ENCODE data around the gene WFDC10A.
"Not testable (repeated sequence)": the region's sequence is repeated elsewhere in the genome, so short reads cannot be mapped to it uniquely, and the experiment has no call there.

Gene WFDC10A

DNA sequence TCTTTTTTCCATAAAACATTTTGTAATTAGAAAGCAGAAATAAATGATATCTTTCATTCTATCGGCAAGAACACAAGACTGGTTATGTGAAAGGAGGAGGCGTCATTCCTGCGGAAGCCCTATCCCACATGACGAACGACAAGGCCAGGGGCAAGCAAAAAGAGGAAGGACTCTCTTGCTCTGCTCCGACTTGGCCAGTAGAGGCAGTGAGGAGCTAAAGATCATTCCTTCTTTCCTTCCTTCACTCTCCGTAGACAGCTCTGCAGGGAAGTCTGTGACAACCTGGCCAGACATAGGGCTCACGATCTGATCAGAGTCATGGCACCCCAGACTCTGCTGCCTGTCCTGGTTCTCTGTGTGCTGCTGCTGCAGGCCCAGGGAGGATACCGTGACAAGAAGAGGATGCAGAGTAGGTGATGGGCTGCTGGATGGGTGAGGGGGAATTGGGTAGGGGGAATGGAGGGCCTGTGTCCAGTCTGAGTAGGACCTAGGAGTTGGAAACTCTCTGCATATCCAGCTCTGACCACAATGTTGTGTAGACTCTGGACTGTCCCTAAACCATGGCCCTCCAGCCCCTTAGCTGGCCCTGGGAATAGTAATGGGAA, at the start of gene WFDC10A:
Gene WFDC10A, plus strand, starts transcription at position 244 of the 605 bp plus-strand sequence. Its CDS starts 75 bp downstream, at position 319.
- no peak for DNase-seq

DNA sequence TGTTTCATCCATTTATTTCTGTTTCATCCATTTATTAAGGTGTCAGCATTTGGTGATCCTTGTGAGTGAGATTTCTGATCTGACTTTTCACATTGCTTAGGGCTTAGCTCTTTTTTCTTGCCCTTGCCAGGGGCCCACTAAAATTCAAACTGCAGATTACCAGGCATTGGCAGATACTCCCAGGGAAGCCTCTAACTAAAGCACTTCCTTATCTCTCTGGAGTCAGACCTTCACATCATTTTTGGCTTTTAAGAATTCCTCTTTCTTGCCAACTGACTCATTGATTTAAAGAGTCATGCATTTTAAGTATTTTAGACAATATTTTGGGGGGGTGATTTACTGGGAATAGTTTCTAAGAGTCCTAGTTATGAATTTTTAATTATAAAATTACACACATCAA, 47.8 kb upstream of the WFDC10A start:
- no peak for DNase-seq

DNA sequence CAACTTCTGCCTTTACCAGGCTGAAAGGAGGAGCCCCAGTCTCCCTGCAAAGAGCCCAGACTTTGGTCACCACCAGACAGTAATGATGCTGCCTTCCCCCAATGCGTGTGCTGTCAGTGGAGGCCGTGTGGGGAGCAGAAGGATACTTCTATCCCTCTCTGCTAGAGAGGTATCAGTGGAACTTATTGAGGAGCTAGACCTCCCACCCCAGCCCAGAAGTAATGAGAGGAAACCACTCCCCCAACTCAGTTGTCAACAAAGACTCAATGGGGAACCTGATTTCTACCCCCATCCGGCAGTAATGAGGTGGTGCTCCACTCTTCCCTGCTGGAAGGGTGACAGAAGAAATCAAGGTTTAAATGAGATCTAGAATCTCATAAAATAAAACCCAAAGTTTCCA, 46.0 kb upstream of the WFDC10A start:
- DNase-seq = no peak

DNA sequence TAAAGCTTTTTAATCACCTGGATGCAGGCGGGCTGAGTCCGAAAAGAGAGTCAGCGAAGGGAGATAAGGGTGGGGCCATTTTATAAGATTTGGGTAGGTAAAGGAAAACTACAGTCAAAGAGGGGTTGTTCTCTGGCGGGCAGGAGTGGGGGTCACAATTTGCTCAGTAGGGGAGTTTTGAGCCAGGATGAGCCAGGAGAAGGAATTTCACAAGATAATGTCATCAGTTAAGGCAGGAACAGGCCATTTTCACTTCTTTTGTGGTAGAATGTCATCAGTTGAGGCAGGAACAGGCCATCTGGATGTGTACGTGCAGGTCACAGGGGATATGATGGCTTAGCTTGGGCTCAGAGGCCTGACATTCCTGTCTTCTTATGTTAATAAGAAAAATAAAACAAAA, 45.2 kb upstream of the WFDC10A start:
- not testable (repeated sequence) for DNase-seq

DNA sequence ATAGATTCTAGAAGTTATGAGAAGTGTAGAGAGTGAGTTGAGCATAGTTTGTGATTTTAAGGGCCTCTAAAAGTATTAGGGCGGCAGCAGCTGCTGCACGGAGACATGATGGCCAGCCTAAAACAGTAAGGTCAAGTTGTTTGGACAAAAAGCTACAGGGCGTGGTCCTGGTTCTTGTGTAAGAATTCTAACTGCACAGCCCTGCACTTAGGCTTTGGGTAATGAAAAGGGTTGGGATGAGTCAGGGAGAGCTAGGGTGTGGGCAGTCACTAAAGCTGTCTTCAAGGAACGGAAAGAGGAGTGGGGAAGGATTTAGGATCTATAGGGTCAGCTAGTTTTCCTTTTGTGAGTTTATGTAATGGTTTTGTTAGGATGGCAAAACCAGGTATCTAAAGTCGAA, 43.6 kb upstream of the WFDC10A start:
- not testable (repeated sequence) for DNase-seq

DNA sequence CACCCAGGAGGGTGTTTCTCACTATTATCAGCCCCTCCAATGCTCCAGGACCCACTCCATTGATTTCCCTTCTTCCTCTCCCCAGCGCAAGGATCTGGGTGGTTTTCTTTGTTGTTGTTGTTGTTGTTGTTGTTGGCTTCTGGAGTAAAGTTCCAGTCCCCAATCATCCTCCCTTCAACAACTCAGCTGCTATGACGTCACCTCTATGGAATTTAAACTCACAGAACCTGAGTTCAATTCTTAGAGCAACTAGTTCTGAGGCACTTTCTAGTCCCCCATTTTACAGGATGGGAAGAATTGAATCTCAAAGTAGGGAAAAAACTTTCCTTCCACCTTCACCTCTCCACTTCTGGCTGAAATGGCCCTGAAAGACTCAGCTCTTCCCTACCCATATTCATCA, 40.7 kb upstream of the WFDC10A start:
- DNase-seq = no peak

DNA sequence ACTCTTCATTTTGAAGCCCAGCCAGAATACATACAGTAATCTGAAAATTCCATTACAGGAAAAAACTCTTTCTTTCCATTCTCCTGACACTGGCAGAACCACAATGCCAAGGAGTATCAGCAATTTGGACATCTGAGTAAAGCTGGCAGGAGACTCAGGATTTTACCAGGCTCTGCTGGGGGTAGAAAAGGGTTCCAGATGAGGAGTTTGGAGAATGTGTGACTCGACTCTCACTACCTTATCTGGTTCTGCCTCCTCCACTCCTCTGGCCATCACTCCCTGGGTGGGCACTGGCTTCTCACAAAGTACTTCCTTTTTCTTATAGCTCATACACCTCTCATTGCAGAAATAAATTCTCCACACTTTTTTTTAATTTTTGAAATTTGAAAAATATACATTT, 39.8 kb upstream of the WFDC10A start:
- DNase-seq = no peak

DNA sequence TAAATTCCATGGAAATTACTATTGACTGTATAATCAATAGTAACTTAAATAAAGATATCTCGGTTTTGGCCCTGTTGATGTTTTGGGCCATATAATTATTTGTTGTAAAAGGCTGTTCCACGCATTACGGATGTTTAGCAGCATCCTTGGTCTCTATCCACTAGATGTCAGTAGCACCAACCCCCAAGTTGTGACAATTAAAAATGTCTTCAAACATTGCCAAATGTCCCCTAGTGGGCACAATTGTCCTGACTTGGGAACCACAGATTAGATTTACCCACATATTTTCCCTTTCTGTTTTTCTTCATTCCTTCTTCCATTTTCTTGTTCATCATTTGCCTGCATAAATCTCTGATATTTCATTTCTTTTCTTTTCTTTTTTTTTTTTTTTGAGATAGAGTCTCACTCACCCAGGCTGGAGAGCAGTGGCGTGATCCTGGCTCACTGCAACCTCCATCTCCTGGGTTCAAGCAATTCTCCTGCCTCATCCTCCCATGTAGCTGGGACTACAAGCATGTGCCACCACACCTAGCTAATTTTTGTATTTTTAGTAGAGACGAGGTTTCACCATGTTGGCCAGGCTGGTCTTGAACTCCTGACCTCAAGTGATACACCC, 36.9 kb upstream of the WFDC10A start:
- no peak for DNase-seq

DNA sequence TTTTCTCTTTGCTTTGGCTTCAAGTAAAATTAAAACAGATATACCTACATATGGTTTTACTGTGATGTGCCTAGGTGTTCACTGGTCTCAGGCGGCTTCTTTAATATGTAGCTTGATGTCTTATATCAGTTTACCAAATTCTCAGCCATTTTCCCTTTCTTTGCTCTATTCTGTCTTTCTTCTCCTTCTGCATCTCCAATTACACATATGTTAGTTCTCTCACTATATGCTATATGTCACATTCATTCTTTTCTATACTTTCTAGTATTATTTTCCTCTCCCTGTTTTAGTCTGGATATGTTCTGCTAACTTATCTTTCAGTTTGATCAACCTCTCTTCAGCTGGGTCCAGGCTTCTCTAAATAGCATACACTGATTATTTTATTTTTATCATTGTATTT, 36.0 kb upstream of the WFDC10A start:
- no peak for DNase-seq

DNA sequence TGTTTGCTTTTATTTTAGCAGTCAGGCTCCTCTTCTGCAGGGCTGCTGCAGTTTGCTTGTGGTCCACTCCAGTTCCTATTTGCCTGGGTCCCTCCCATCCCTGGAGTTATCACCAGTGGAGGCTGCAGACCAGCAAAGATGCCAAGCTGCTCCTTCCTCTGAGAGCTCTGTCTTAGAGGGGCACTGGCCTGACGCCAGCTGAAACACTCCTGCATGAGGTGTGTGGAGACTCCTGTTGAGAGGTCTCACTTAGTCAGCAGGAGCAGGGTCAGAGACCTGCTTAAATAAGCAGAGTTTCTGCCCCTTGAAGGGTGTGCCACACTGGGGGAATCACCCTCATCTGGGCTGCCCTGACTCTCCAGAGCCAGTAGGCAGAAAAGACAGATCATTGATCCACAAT, 34.3 kb upstream of the WFDC10A start:
- no peak for DNase-seq

DNA sequence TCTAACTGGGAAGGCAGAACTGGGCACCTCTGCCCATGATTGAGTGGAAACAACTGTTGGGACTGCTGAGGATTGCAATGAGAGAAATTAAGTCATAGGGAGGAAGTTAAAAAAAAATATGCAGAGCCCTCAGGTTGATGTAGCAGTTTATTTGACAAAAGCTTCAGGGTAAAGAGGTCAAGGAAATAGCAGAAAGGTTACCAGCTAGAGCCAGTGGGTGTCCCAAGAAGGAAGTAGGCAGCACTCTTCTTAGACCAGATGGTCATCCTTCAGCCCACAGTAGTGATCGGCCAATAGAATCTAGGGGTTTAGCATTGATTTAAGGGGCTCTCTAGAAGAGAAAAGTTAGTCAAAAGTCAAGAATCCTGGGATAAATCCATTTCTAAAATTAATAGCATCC, 21.7 kb upstream of the WFDC10A start:
- DNase-seq = no peak

DNA sequence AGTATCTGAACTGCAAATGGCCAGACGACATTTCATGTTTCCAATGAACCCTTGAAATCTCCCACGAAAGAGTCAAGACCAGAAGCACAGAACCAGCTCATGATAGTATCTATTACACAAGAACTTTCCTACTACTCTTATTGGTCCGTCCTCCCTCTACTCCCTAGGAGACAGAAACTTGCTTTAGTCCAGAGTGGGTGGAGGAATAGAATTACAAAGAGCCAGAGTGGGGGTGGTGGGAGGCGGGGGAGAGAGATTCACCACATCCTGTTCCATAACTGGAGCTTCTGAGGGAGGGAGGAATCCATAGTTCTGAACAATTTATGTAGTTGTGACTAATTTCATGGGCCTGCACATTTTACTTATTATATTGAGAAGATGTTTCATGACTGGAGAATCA, 18.5 kb upstream of the WFDC10A start:
- DNase-seq = no peak

DNA sequence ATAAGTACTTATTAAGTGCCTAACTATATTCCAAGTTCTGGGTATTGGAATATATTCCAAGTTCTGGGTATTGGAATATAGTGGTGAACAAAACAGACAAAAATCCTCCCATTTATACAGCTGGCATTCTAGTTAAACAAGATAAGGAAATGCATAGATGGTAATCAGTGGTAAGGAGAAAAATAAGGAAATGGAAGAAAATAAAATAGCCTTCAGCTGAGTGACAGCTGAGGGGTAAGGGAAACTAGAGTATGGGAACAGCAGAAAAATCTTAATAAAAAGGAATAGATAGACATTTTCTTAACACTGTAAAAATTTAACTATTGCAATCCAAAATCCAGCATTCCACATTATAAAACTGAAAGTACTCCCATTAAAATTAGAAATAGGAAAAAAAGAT, 17.2 kb upstream of the WFDC10A start:
- no peak for DNase-seq

DNA sequence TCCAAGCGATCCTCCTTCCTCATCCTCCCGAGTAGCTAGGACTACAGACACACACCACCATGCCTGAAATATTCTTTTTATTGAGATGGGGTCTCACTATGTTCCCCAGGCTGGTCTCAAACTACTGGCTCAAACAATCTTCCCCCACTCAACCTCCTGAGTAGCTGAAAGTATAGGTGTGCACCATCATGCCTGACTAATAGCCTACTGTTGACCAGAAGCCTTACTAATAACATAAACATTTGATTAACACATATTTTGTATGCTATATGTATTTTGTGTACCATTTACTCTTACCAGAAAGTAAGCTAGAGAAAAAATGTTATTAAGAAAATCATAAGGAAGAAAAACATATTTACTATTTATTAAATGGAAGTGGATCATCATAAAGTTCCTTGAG, 11.9 kb upstream of the WFDC10A start:
- DNase-seq = no peak

DNA sequence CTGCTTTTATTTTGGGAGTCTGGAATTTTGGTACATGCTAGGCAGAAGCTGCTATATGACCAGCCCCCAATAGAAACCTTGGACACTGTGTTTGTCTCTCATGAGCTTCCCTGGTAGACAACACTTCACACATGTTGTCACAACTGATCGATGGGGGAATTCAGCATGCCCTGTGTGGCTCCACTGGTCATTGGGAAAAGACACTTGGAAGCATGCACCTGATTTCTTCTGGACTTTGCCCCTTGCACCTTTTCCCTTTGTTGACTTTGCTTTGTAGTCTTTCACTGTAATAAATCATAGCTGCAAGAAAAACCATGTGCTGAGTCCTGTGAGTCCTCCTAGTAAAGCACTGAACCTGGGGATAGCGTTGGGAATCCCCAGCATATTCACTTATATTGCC, 7.9 kb upstream of the WFDC10A start:
- DNase-seq = no peak

DNA sequence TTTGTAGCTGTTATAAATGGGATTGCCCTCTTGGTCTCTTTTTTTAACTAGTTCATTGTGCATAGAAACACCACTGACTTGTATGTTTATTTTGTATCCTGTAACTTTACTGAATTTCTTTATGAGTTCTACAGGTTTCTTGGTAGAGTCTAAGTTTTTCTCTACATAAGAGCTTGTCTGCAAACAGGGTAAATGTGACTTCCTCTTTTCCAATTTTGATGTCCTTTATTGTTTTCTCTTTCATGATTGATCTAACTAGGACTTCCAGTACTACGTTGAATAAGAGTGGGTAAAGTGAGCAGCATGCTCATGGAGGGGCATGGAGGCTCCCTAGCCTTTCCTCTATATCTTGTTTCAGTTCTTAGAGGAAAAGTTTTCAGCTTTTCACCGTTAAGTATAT, 3.0 kb upstream of the WFDC10A start:
- DNase-seq = no peak

DNA sequence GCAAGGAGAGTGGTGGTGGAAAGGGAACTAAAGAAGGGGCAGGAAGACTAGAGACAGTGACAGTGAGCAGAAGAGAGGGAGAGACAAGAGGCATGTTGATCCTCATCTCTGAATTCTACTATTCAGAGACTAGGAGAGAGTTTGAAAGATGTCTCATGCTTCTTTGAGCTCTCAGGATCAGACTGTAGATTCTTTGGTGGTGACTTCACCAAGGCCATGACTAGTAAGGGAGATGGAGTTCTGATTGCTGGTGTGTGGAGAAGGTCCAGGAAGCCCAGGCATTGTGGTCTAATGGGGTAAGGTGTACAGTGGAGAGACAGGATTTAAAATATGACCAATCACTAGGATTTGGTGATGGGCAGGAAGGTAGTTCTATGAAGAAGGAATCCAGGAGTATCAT, 832 bp downstream of the WFDC10A start:
- no peak for DNase-seq

DNA sequence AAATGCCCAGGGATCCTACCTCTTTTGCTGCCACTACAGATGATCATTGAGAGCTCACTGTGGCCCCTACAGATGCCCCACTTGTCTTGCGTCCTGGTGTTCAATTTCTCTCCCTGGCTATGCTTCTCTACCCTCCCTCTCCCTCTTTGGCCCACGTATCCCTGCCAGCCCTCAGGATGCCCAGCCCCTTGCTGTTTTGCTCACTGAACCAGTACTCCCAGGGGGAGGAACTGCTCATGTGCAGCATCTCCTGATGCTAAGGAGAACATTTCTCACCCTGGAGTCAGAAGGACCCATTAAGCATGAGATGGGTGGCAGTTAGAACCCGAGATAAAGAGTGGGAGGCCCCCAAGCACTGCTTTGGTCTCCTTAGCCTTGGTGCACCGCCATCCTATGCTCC, 1.6 kb downstream of the WFDC10A start, which contains the start of gene WFDC9:
Gene WFDC9, minus strand, starts transcription at position 101 of the 400 bp plus-strand sequence. CDS start 21,103 bp downstream, outside the sequence.
- DNase-seq = no peak

DNA sequence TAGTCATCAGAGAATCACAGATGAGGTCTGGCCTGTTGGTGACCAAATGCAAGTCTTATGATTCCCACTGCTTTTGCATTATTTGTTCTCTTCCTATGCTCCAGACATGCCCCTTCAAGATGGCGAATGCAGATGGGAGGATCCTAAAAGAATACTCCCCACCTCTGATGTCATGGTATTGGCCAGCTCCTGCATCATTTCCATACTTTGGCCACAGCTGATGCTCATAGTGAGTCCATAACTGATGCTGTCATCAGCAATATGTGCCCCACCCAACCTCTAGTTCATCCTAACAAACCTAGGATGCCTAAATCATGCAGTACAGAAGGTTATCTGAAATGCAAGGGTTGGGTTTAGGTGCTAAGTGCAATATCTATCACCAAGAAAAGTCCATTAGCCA, 7.0 kb downstream of the WFDC10A start:
- DNase-seq = no peak

DNA sequence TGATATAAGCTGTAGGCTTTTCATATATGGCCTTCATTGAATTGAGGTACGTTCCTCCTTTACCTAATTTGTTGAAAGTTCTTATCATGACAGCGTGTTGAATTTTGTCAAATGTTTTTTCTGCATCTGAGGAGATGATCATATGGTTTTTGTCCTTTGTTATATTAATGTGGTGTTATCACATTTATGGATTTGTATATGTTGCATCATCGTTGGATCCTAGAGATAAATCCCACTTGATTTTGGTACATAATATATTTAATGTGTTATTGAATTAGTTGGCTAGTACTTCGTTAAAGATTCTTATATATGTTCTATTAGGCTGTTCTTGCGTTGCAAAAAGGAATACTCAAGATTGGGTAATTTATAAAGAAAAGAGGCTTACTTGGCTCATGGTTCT, 10.1 kb downstream of the WFDC10A start:
- DNase-seq = no peak

DNA sequence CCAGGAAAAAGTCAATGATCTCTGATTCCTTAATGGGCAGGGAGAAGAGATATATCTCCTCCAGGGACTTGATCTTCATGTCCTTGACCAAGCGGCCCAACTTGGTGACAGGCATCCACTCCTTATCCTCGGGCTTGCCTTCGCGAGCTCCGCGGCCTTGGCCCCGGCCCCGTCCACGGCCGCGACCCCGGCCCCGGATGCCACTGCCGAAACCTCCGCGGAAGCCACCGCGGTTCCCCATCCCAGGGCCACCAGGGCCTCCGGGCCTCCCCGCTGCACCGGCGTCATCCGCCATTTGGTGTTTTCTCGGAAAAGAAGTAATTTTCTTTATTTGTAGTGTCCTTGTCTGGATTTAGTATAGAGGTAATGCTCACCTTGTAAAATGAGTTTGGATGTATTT, 11.5 kb downstream of the WFDC10A start:
- not testable (repeated sequence) for DNase-seq

DNA sequence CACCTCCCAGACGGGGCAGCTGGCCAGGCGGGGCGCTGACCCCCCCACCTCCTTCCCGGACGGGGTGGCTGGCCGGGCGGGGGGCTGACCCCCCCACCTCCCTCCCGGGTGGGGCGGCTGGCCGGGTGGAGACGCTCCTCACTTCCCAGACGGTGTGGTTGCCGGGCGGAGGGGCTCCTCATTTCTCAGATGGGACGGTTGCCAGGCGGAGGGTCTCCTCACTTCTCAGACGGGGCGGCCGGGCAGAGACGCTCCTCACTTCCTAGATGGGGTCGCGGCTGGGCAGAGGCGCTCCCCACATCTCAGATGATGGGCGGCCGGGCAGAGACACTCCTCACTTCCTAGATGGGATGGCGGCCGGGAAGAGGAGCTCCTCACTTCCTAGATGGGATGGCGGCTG, 16.3 kb downstream of the WFDC10A start:
- not testable (repeated sequence) for DNase-seq

DNA sequence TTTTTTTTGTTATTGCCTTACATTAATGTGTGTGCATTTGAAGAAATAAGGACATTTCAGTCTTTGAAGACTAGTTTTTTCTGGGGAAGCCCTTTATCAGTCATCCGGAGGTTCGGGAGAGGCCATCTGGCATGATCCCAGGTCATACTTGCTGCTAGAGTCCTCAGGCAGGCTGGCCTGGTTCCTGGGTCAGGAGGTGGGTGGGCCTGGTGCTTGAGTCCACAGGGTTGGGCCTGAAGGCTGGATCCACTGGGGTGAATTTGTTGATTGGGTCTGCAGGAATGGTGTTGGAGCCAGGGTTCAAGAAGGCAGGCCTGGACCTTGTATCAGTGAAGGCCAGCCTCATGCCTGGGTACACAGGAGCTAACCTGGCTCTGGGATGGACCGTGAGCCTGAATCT, 17.3 kb downstream of the WFDC10A start:
- DNase-seq = no peak

DNA sequence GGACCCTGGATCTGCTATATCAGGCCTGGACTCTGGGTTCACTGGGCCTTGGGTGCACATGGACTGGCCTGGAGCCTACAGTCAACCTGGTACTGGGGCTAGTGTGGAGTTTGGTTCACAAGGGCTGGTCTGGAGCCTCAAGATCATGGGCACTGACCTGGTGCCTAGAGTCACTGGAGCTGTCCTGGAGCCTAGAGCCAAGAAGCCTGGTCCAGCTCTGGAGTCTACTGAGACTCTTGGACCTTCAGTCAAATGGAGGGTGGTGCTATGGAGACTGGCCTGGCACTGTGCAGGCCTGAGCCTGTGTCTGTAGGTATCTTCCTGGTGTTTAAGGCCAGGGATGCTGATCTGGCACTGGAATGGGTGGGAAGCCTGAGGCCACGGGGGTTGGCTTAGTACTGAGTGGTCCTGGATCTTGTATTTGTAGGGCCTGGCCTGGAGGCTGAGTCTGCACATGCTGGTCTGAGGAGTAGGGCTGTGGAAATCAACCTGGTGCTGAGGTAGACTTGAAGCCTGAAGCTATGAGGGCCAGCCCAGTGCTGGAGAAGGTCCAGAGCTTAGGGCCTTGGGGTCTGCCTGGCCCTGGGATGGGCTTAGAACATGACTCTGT, 18.0 kb downstream of the WFDC10A start:
- DNase-seq = no peak

All from NCI-H446 treated with DMSO at 0.1 percent for 48 hours (cell line).